IPS-11a (cell line): ENCODE results near the gene EED.

Source experiments
- H3K4me3 ChIP-seq: one replicate; pipeline ENCODE4 v1.5.1; 2013; ENCODE audit warnings: low read depth, low read length, control low read depth

Gene EED

DNA sequence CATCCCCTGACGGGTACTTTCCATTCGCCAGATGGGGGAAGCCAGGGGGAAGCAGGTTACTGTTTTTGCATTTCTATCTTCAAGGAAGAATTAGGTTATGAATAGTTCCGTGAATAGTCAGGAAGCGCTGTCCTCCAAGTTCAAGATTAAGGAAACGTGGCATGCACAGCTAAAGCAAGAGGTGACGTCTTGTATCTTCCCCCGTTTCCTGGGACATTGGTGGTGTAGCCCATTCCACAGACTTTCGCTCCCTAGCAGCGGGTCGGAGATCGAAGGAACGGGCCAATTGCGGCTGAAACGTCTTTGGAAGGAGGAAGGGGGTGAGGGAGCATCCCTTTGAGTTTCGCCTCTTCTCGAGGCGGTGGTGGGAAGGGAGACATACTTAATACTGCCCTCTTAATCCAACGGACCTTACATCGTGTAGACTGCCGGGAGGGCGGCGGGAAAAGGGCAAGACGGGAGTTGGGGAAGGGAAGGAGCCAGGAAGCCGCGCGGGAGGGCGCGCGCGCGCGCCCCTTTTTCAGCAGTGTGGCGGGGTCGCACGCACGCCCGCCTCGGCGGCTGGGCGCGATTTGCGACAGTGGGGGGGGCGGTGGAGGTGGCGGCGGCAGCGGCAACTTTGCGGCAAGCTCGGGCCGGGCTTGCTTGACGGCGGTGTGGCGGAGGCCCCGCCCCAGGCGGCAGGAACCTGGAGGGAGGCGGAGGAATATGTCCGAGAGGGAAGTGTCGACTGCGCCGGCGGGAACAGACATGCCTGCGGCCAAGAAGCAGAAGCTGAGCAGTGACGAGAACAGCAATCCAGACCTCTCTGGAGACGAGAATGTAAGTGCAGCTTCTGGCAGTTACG lies at the start of gene EED:
TSS of gene EED (plus strand) at position 232 of the 847 bp plus-strand sequence. CDS start at position 709, 477 bp downstream.
- peak within 1 kb of the TSS; percentile 94 for H3K4me3 ChIP-seq

- H3K4me3 ChIP-seq, result no peak overlapping the region
Observed at GRCh38 chr11:86194998-86195397, 49.6 kb upstream of the EED start.

DNA sequence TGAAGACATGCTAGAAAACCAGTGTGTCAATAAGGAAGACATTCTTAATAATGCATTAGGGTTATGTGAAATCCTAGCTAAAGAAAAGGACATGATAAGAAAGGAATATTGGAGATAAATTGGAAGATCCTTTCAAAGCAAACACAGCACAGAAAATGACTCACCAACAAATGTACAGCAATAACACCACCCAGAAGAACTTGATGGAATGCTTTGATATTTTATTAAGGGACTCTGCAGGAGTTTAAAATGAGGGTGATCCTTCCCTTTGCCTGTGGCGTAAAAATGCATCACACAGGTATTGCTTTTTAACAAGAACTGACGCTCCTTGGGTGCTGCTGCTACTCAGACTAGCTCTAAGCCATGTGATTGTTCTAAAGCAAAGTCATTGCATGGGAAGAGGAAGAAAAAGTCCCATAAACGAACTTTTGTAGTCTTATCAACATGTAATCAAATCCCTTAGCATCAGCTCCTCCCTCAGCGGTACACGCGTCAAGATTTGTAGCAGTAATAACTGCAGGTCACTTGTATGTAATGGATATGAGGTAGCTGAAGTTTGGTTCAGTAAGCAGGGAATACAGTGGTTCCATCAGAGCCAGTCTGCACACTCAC lies 48.4 kb upstream of the EED start:
- no peak overlapping the region for H3K4me3 ChIP-seq

GRCh38 chr11:86196913-86197312 lies 47.6 kb upstream of the EED start:
- no peak overlapping the region for H3K4me3 ChIP-seq

DNA sequence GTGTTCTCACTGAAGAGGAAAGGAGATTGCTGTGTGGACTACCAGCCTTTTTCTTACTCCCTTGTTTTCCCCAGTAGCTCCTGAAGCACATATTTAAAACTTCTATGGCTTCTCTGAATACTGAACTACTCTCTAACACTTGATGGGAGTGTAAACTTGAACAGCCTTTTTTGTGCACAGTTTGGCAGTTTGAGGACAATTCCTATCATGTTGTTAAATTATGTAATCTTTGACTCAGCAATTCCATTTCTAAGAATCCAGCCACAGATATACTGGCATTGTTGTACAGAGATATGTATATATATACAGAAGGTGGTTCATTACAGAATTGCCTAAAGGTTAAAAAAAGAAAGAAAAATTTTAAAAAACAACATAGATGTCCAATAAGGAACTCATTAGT lies 47.1 kb upstream of the EED start:
- no peak overlapping the region for H3K4me3 ChIP-seq

GRCh38 chr11:86198139-86198538 lies 46.4 kb upstream of the EED start:
- no peak overlapping the region for H3K4me3 ChIP-seq

- no peak overlapping the region for H3K4me3 ChIP-seq
Observed at GRCh38 chr11:86199354-86199753, 45.2 kb upstream of the EED start.

DNA sequence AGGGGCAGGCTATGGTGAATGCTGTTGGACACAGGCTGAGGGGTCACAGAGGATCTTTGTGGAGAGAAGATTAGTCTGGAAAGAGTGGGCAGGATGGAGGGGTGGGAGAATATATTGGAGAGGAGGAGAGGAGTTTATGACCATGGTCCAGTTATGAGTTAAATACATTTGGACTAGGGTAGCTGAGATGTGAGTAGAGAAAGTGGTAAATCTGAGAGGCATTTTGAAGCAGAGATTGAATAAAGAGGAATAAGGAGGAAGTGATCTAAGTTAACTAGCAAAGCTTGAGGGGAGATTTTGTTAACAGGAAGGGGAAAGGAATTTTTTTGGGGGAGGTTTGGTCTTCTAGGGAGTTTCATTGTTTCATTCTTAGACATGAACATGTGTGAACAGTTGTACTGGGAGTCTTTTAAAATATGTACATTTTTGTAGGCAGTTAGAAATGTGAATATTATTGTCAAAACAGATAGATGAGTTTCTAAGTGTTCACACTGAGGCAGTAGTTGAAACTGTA lies 43.1 kb upstream of the EED start:
- no peak overlapping the region for H3K4me3 ChIP-seq

DNA sequence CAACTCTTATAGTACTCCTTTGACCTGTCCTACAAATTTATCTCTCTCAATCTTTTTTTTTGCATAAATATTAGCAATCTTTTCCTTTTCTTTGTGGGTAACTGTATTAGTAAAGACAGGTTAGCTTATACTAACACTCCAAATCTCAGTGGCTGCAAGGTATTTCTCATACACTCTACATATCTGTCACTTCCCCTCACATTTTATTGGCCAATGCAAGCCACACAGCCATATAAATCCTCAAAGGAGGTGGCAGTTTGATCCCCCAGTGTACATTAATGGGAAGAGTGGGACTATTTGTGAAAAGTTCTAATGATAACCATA lies 42.6 kb upstream of the EED start:
- H3K4me3 ChIP-seq, result no peak overlapping the region

DNA sequence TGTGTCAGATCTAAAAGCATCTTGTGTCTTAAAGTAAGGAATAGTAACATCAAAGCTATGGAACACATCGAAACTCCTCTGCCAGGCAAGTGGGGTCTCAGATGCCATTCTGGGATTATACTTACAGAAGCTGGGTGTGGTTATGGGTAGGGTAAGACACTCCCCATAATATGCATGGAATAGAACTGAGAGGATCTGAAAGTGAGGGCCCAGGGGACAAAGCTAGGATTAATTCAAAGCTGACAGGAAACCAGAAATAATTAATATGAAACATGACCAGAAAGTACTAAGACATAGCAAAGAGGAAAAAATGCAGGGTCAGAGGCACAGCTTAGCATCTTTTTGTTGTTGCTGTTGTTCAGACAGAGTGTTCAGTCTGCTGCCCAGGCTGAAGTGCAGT lies 40.2 kb upstream of the EED start:
- H3K4me3 ChIP-seq, result no peak overlapping the region

DNA sequence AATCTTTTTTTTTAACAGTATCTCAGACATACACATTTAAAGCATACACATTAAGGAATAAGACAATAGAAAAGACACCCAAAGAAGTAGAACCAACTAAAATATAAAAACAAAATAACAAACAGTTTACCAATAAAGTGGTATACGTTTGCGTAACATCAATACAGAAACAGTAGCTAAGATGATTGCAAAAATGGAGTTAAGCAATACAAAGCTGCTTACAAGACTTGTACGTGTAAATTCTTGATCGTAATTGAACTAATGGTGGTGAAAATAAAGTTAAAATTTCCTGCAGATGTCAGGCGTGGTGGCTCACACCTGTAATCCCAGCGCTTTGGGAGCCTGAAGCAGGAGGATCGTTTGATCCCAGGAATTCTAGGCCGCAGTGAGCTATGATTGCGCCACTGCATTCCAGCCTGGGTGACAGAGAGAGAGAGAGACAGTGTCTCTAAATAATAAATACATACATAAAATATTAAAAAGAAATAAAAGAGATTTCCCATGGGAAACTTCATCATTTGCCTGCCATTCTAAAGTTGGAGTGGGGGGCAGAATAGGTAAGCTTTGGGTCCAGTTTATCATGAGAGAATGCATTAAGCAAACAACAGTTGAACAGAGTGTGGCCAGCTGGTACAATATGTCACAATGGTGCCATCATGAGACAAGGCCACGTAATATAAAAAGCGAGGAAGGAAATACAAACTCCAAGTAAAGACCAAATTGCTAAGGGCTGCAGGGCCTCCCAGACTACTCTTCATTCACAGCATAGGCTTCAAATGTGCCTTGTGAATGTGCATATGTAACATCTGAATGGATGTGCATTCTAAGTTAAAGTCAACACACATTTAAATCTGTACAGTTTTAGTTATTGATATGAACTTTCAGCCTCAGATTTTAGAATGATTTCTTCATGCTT lies 38.9 kb upstream of the EED start:
- H3K4me3 ChIP-seq, result no peak overlapping the region

GRCh38 chr11:86206337-86206695 lies 38.2 kb upstream of the EED start:
- no peak overlapping the region for H3K4me3 ChIP-seq

GRCh38 chr11:86207413-86207812 lies 37.1 kb upstream of the EED start:
- H3K4me3 ChIP-seq, result no peak overlapping the region

DNA sequence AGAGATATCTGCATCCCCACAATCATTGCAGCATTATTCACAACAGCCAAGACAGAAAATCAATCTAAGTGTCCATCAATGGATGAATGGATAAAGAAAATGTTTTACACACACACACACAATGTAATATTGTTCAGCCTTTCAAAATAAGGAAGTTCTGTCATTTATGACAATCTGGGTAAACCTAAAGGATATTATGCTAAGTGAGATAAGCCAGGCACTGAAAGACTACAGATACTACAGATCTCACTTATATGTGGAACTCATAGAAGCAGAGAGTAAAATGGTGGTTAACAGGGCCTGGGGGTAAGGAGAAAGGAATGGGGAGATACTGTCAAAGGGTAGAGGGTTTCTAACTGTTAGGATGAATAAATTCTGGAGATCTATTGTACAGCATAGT lies 36.0 kb upstream of the EED start:
- no peak overlapping the region for H3K4me3 ChIP-seq

DNA sequence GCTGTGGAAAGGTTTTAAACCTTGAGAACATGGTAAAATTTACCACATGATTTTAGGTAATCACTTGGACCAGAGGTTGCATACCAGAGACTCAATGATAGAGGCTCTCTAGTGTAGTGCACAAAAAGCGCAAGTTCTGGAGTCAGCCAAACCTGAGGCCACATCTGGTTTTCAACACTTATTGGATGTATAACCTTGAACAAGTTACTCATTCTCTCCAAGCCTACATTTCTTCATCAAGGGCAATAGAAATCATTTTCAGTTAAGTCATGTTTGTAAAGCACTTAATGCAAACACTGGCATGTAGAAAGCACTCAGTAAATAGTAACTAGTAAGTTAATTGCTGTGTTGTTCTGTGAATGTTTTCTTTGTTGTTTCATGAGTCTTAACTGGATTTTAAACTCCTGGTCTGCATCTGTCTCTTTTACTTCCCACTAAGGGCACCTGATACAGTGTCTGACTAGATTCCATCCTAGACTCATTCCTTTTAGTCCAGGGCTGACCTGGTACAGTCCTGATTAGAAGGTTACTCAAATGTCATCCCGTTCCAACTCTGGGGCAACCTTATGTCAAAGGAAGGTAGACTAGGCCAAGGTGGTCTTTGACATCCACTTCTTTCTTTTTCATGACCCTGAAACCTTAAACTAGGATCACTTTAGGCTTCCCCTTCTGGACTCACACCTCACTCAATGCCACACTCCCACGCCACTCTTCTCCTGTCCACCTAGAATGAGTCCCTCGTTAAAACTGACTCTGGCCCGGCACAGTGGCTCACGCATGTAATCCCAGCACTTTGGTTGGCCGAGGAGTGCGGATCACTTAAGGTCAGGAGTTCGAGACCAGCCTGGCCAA lies 34.5 kb upstream of the EED start:
- H3K4me3 ChIP-seq, result no peak overlapping the region

DNA sequence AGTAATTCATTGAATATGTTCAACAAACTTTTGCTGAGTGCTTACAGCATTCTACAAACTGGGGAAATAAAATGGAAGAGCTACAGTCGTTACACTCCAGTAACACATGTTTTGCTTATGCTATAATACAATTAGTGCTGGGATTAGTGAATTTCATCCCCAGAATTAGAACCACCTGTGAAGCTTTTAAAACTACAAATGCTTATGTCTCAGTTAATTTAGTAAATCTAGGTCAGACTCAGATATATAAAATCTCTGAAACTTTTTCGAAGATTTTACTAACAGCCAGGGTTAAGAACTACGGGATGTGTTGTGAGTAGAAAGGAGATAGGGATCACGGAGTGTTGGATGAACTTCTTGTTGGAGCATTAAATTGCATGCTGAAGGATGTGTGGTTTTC lies 33.7 kb upstream of the EED start:
- no peak overlapping the region for H3K4me3 ChIP-seq

DNA sequence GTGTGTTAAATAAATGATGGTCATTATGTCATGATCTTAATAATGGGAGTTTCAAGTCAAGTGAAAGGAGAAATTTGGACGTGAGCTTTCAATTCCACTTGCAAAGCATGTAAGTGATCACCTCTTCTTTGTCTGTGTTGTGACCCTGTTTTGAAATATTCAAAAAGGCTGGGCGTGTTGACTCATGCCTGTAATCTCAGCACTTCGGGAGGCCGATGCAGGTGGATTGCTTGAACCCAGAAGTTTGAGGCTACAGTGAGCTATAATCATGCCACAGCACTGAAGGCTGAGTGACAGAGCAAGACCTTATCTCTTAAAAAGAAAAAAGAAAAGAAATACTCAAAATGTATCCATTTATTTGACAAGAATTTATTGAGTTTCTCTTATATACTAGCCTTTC lies 32.9 kb upstream of the EED start:
- H3K4me3 ChIP-seq, result no peak overlapping the region

DNA sequence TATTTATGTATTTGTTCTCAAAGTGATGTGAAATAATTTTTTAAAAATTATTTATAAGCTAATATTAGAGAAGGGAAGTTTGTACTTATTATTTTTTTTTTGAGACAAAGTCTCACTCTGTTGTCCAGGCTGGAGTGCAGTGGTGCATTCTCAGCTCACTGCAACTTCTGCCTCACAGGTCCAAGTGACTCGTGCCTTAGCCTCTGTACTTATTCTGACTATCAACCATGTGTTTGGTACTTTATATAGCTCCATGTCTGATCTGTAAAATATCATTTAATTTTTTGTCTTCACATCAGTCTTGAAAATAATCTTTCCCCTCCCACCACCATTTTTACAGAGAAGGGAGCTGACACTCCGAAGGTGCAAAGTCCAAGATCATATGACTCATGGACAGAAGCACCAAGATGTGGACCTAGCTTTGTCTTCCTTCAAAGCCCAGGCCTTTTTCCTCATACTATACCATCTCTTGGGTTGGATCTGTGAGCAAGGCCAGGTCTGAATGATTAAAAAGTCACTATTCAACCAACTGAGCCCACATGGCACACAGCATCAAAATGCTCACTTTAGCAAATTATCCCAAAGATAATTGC lies 32.4 kb upstream of the EED start:
- no peak overlapping the region for H3K4me3 ChIP-seq

DNA sequence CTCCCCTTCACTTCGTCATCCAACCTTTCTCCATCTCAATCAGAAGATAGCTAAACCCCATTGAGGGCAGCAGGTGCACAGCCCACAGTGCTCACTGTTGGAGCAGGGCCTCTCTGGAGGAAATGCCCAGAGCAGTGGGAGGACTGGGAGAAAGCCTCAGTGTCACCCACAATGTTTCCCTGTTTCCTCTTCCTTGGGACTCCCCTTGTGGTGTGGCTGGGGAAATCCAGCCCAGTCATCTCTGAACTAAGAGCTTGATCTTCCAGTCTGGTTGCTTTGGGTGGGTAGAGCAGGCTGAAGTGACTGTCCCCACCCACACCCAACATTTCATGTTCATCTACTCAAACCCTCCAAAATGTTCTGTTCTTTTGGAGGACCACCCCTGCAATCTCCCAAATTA lies 29.8 kb upstream of the EED start:
- no peak overlapping the region for H3K4me3 ChIP-seq
